Osteocyte (in vitro differentiated cells): Measurements from ENCODE around the gene ZNF275. TPM values are rescaled to one million over a fixed set of nuclear protein-coding genes. Genes with fewer than 3 reads are reported as not detected.

ENCODE experiments used
- DNase-seq: peaks from one replicate; pipeline ENCODE4 v3.0.0; 2021; ENCODE audit warnings: mixed read lengths; ENCODE audit not compliant: unreplicated experiment; ENCODE audit errors: extremely low spot score
- H3K27ac Mint-ChIP-seq: one replicate; pipeline ENCODE4 v1.8.0; 2021; ENCODE audit warnings: mild to moderate bottlenecking, mixed read lengths; ENCODE audit not compliant: unreplicated experiment
- H3K27me3 Mint-ChIP-seq: one replicate; pipeline ENCODE4 v1.8.0; 2021; ENCODE audit warnings: mixed read lengths; ENCODE audit not compliant: unreplicated experiment
- H3K36me3 Mint-ChIP-seq: one replicate; pipeline ENCODE4 v1.8.0; 2021; ENCODE audit warnings: mixed read lengths; ENCODE audit not compliant: unreplicated experiment
- H3K4me1 Mint-ChIP-seq: one replicate; pipeline ENCODE4 v1.8.0; 2021; ENCODE audit warnings: mixed read lengths; ENCODE audit not compliant: unreplicated experiment
- H3K4me3 Mint-ChIP-seq: one replicate; pipeline ENCODE4 v1.8.0; 2021; ENCODE audit warnings: mild to moderate bottlenecking, moderate library complexity, mixed read lengths; ENCODE audit not compliant: unreplicated experiment
- H3K9me3 Mint-ChIP-seq: one replicate; pipeline ENCODE4 v1.8.0; 2021; ENCODE audit warnings: mixed read lengths; ENCODE audit not compliant: unreplicated experiment
- total RNA-seq: library from RNA; stranded (reverse); gene quantifications from 2 replicates; pipeline ENCODE4 v1.2.1, GENCODE V29; 2021
- TF ChIP-seq, protein P1 (sequence below): fragments of 200-600 bp; sonication (generic); IDR thresholded peaks from 2 replicates; pipeline ENCODE4 v1.5.0; 2021; ENCODE audit warnings: antibody characterized with exemption, mild to moderate bottlenecking, moderate library complexity

The ZNF275 gene
- total RNA-seq, 1 donor from 2014 or later: 14.6 TPM

DNA sequence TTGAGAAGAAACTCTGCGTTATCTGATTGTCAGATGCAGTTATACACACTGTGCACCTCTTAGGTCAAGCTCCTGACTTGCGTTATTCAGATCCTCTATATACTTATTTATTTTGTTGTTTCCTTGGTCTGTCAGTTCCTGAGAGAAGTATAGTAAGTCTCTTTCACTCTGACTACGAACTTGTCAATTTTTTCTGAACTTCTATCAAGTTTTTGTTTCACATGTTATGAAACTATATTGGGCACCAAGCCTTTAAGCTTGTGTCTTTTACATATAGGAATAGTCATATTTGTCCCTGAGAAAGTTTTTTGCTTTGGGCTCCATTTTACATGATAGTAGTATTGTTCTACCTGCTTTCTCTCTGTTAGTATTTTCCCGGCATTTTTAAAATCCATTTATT, 31.7 kb downstream of the ZNF275 start:
- Mint-ChIP-seq H3K27ac (no peak overlapping the region), H3K9me3 (peaks cover 5% of the 10 kb centered on the region)

GRCh38 chrX:153366119-153366518, 32.2 kb downstream of the ZNF275 start:
- peaks cover 16% of the 10 kb centered on the region for H3K27me3 Mint-ChIP-seq
- peaks cover 1% of the 10 kb centered on the region for H3K4me1 Mint-ChIP-seq
- H3K27ac Mint-ChIP-seq: no peak overlapping the region
- H3K9me3 Mint-ChIP-seq: peaks cover 5% of the 10 kb centered on the region
- H3K36me3 Mint-ChIP-seq: no peaks in the 10 kb centered on the region
- TF ChIP-seq, protein P1, sequence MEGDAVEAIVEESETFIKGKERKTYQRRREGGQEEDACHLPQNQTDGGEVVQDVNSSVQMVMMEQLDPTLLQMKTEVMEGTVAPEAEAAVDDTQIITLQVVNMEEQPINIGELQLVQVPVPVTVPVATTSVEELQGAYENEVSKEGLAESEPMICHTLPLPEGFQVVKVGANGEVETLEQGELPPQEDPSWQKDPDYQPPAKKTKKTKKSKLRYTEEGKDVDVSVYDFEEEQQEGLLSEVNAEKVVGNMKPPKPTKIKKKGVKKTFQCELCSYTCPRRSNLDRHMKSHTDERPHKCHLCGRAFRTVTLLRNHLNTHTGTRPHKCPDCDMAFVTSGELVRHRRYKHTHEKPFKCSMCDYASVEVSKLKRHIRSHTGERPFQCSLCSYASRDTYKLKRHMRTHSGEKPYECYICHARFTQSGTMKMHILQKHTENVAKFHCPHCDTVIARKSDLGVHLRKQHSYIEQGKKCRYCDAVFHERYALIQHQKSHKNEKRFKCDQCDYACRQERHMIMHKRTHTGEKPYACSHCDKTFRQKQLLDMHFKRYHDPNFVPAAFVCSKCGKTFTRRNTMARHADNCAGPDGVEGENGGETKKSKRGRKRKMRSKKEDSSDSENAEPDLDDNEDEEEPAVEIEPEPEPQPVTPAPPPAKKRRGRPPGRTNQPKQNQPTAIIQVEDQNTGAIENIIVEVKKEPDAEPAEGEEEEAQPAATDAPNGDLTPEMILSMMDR: no peak
- H3K4me3 Mint-ChIP-seq: no peak overlapping the region
- no peak for DNase-seq

More for the DNA sequence above, 31.7 kb downstream of the ZNF275 start:
- Mint-ChIP-seq H3K4me1 (peaks cover 1% of the 10 kb centered on the region), H3K36me3 (no peaks in the 10 kb centered on the region), H3K27me3 (peaks cover 16% of the 10 kb centered on the region), H3K4me3 (no peak overlapping the region)
- DNase-seq: no peak
- TF ChIP-seq, protein P1: no peak

DNA sequence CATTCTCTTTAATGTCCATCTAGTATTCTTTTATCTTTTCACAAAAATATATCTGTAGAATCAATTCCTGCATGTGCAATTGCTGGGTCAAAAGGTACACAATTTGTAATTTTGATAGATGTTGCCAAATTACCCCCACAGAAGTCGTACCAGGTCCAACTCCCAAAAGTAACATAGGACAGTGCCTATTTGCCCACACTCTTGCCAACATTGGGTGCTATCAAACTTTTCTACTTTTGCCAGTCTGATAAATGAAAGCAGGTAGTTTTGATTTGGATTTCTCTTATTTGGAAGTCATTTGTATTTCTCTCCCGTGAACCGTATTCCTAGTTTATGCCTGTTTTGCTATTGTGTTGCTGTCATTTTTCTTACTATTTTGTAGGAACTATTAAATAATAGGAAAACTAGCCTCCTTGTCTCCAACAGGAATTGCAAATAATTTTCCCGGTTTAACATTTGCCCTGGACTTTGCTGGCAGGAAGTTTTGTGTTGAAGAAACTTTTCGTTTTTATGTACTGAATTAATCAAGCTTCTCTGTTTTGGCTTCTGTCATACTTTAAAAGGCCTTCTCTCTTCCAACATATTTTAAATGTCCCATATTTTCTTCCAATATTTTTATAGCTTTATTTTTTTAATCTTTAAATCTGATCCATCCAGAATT, 33.1 kb downstream of the ZNF275 start:
- TF ChIP-seq, protein P1: no peak
- no peak for DNase-seq
- Mint-ChIP-seq H3K4me3 (no peak overlapping the region), H3K9me3 (peaks cover 5% of the 10 kb centered on the region), H3K27ac (no peak overlapping the region), H3K27me3 (peaks cover 16% of the 10 kb centered on the region), H3K4me1 (peaks cover 1% of the 10 kb centered on the region), H3K36me3 (no peaks in the 10 kb centered on the region)

DNA sequence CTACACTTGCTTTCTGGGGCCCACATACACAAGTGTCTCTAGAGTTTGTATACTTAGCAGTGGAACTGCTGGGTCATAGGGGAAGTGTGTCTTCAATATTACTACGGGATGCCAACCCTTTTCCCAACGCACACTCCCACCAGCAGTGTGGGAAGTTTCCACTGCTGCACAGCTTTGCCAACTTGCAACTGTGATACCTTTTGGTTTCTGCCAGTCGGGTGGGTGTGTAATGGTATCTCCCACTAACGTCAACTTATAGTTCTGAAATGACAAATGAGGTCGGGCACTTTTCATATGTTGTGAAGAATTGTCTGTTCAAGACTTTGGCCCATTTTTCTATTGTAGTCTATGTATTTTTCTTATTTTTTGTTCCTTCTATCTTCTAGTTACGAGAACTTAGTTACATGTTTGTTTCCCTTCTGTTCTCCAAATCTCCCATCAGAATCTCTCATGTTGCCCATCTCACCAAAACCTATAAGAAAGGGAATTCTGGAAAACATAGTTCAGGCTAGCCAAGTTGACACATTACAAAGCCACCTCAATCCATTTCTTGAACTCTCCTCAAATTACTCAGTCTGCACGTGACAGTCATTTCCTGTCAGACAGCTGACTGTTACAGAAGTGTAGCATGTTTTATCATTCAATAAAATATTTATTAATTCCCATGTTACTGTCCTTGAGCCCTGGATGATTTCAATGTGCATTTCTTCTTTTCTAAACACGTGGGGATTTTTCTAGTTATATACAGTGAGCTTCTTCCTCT, 36.5 kb downstream of the ZNF275 start:
- Mint-ChIP-seq H3K27me3 (peaks cover 7% of the 10 kb centered on the region), H3K4me1 (peaks cover 1% of the 10 kb centered on the region), H3K9me3 (no peaks in the 10 kb centered on the region), H3K36me3 (no peaks in the 10 kb centered on the region), H3K4me3 (no peak overlapping the region), H3K27ac (no peak overlapping the region)
- no peak for DNase-seq
- TF ChIP-seq, protein P1: no peak

GRCh38 chrX:153371256-153371655, 37.3 kb downstream of the ZNF275 start:
- Mint-ChIP-seq H3K4me3 (no peak overlapping the region), H3K36me3 (no peaks in the 10 kb centered on the region), H3K27me3 (peaks cover 7% of the 10 kb centered on the region), H3K9me3 (no peaks in the 10 kb centered on the region), H3K4me1 (peaks cover 1% of the 10 kb centered on the region), H3K27ac (no peak overlapping the region)
- TF ChIP-seq, protein P1: no peak
- no peak for DNase-seq
